ENCODE data around the gene DIPK1A.

Gene DIPK1A

GRCh38 chr1:92842082-92843045 lies 118.9 kb downstream of the DIPK1A start:
- DNase-seq (ENCODE audit: low read depth in 2 of 2), result no peak

- DNase-seq (ENCODE audit: low read depth in 2 of 2), result no peak
These were observed 120.7 kb downstream of the DIPK1A start for GRCh38 chr1:92840600-92840999.

GRCh38 chr1:92839442-92839841 lies 121.8 kb downstream of the DIPK1A start:
- DNase-seq (ENCODE audit: low read depth in 2 of 2), result no peak

GRCh38 chr1:92838519-92838918 lies 122.7 kb downstream of the DIPK1A start:
- no peak for DNase-seq (ENCODE audit: low read depth in 2 of 2)

GRCh38 chr1:92837062-92837461 lies 124.2 kb downstream of the DIPK1A start:
- no peak for DNase-seq (ENCODE audit: low read depth in 2 of 2)

- no peak for DNase-seq (ENCODE audit: low read depth in 2 of 2)
These were observed 126.6 kb downstream of the DIPK1A start for GRCh38 chr1:92834617-92835016.

GRCh38 chr1:92833840-92834239 lies 127.4 kb downstream of the DIPK1A start:
- DNase-seq (ENCODE audit: low read depth in 2 of 2), result no peak

- no peak for DNase-seq (ENCODE audit: low read depth in 2 of 2)
These were observed 128.6 kb downstream of the DIPK1A start for GRCh38 chr1:92832537-92833114.

- DNase-seq (ENCODE audit: low read depth in 2 of 2), result peak; percentile 93 to 94
These were observed 129.3 kb downstream of the DIPK1A start, which contains the start of gene RPL5 for GRCh38 chr1:92831762-92832536. Gene RPL5 (plus strand): TSS chr1:92832040. CDS start chr1:92832115, 75 bp downstream.

GRCh38 chr1:92831368-92831761 lies 129.9 kb downstream of the DIPK1A start:
- no peak for DNase-seq (ENCODE audit: low read depth in 2 of 2)

- DNase-seq (ENCODE audit: low read depth in 2 of 2), result no peak
These were observed 134.5 kb downstream of the DIPK1A start for GRCh38 chr1:92826792-92827191.

- no peak for DNase-seq (ENCODE audit: low read depth in 2 of 2)
These were observed 138.4 kb downstream of the DIPK1A start for GRCh38 chr1:92822879-92823278.

- no peak for DNase-seq (ENCODE audit: low read depth in 2 of 2)
These were observed 140.7 kb downstream of the DIPK1A start for GRCh38 chr1:92820551-92820950.

GRCh38 chr1:92820024-92820423 lies 141.2 kb downstream of the DIPK1A start:
- DNase-seq (ENCODE audit: low read depth in 2 of 2), result no peak

GRCh38 chr1:92817986-92818764 lies 143.1 kb downstream of the DIPK1A start:
- no peak for DNase-seq (ENCODE audit: low read depth in 2 of 2)

- DNase-seq (ENCODE audit: low read depth in 2 of 2), result no peak
These were observed 144.0 kb downstream of the DIPK1A start for GRCh38 chr1:92817137-92817697.

GRCh38 chr1:92816732-92817131 lies 144.5 kb downstream of the DIPK1A start:
- DNase-seq (ENCODE audit: low read depth in 2 of 2), result no peak

GRCh38 chr1:92808381-92808780 lies 152.9 kb downstream of the DIPK1A start:
- no peak for DNase-seq (ENCODE audit: low read depth in 2 of 2)

- DNase-seq (ENCODE audit: low read depth in 2 of 2), result no peak
These were observed 156.0 kb downstream of the DIPK1A start for GRCh38 chr1:92805216-92805615.

GRCh38 chr1:92804721-92805201 lies 156.5 kb downstream of the DIPK1A start:
- DNase-seq (ENCODE audit: low read depth in 2 of 2), result no peak

Data from stimulated activated CD8-positive, alpha-beta memory T cell treated with anti-CD3 and anti-CD28 coated beads, Interleukin-7, amount 100 ng/mL, for 1 hour (primary cell).